H9 (cell line): ENCODE measurements around the gene KRT80. TPM values are rescaled to one million over a fixed set of nuclear protein-coding genes. Genes with fewer than 3 reads are reported as not detected.
A peak's percentile ranks its signal among the peaks of the same experiment; 100 is the strongest.

ENCODE experiments used
- DNase-seq: peaks from one replicate; pipeline ENCODE4 v3.0.0-alpha.2; 2017
- H2AFZ ChIP-seq: one replicate; pipeline ENCODE4 v1.6.1; 2013; ENCODE audit warnings: mild to moderate bottlenecking, low read length, control low read depth, moderate library complexity
- H2AK5ac ChIP-seq: 2 replicates; pipeline ENCODE4 v1.6.1; 2013; ENCODE audit warnings: low read length, control low read depth, mixed read lengths; ENCODE audit not compliant: insufficient read length
- H2BK120ac ChIP-seq: one replicate; pipeline ENCODE4 v1.6.1; 2013; ENCODE audit warnings: low read depth, mild to moderate bottlenecking, low read length, control low read depth, inconsistent platforms; ENCODE audit not compliant: poor library complexity, severe bottlenecking
- H2BK12ac ChIP-seq: 2 replicates; pipeline ENCODE4 v1.6.1; 2013; ENCODE audit warnings: low read length, control low read depth, mixed read lengths, low read depth; ENCODE audit not compliant: insufficient read length
- H2BK15ac ChIP-seq: 2 replicates; pipeline ENCODE4 v1.6.1; 2013; ENCODE audit warnings: low read depth, low read length, control low read depth
- H2BK20ac ChIP-seq: one replicate; pipeline ENCODE4 v1.6.1; 2013; ENCODE audit warnings: low read depth, mild to moderate bottlenecking, low read length, control low read depth, inconsistent platforms; ENCODE audit not compliant: poor library complexity, severe bottlenecking
- H2BK5ac ChIP-seq: 2 replicates; pipeline ENCODE4 v1.6.1; 2013; ENCODE audit warnings: low read length, control low read depth, mixed read lengths; ENCODE audit not compliant: insufficient read length
- H3K14ac ChIP-seq: 2 replicates; pipeline ENCODE4 v1.6.1; 2013; ENCODE audit warnings: low read length, control low read depth; ENCODE audit not compliant: insufficient read depth
- H3K18ac ChIP-seq: 2 replicates; pipeline ENCODE4 v1.6.1; 2013; ENCODE audit warnings: low read depth, mild to moderate bottlenecking, mixed read lengths, low read length, control low read depth; ENCODE audit not compliant: insufficient read length
- H3K23ac ChIP-seq: 2 replicates; pipeline ENCODE4 v1.6.1; 2013; ENCODE audit warnings: low read length, control low read depth, mixed read lengths, low read depth; ENCODE audit not compliant: insufficient read length
- H3K23me2 ChIP-seq: 2 replicates; pipeline ENCODE4 v1.6.1; 2013; ENCODE audit warnings: low read depth, mild to moderate bottlenecking, mixed read lengths, low read length, control low read depth; ENCODE audit not compliant: insufficient read length, poor library complexity, severe bottlenecking
- H3K27ac ChIP-seq: 2 replicates; pipeline ENCODE4 v1.5.1; 2013; ENCODE audit warnings: low read length, control low read depth, mixed read lengths, low read depth; ENCODE audit not compliant: insufficient read length
- H3K27me3 ChIP-seq: 2 replicates; pipeline ENCODE4 v1.6.1; 2013; ENCODE audit warnings: low read length, control low read depth, inconsistent platforms; ENCODE audit not compliant: insufficient read depth
- H3K4ac ChIP-seq: 2 replicates; pipeline ENCODE4 v1.6.1; 2013; ENCODE audit warnings: low read depth, mild to moderate bottlenecking, control low read depth, inconsistent platforms, low read length, moderate library complexity
- H3K4me1 ChIP-seq: 2 replicates; pipeline ENCODE4 v1.6.1; 2013; ENCODE audit warnings: low read length, control low read depth, inconsistent platforms; ENCODE audit not compliant: insufficient read depth
- H3K4me2 ChIP-seq: 2 replicates; pipeline ENCODE4 v1.6.1; 2013; ENCODE audit warnings: low read length, control low read depth, mixed read lengths; ENCODE audit not compliant: insufficient read length, insufficient read depth
- H3K56ac ChIP-seq: 2 replicates; pipeline ENCODE4 v1.6.1; 2013; ENCODE audit warnings: low read depth, mild to moderate bottlenecking, mixed read lengths, low read length, control low read depth; ENCODE audit not compliant: insufficient read length
- H3K79me1 ChIP-seq: 2 replicates; pipeline ENCODE4 v1.6.1; 2013; ENCODE audit warnings: low read depth, mild to moderate bottlenecking, moderate library complexity, low read length, control low read depth, inconsistent platforms; ENCODE audit not compliant: insufficient read depth, poor library complexity, severe bottlenecking
- H3K79me2 ChIP-seq: 2 replicates; pipeline ENCODE4 v1.6.1; 2013; ENCODE audit warnings: low read length, control low read depth, inconsistent platforms; ENCODE audit not compliant: insufficient read depth
- H3K9ac ChIP-seq: 2 replicates; pipeline ENCODE4 v1.6.1; 2013; ENCODE audit warnings: low read length, control low read depth, mixed read lengths; ENCODE audit not compliant: insufficient read length; ENCODE audit errors: extremely low read depth
- H3K9me3 ChIP-seq: one replicate; pipeline ENCODE4 v1.6.1; 2013; ENCODE audit warnings: low read depth, low read length, inconsistent platforms; ENCODE audit not compliant: control insufficient read depth
- H3T11ph ChIP-seq: one replicate; pipeline ENCODE4 v1.6.1; 2013; ENCODE audit warnings: mild to moderate bottlenecking, low read length, control low read depth, inconsistent platforms
- H4K20me1 ChIP-seq: one replicate; pipeline ENCODE4 v1.6.1; 2013; ENCODE audit not compliant: control insufficient read depth, insufficient read length, insufficient read depth
- H4K5ac ChIP-seq: 2 replicates; pipeline ENCODE4 v1.6.1; 2013; ENCODE audit warnings: low read depth, mild to moderate bottlenecking, mixed read lengths, low read length, control low read depth; ENCODE audit not compliant: insufficient read length
- H4K8ac ChIP-seq: replicated peaks from 2 replicates; pipeline ENCODE4 v1.6.1; 2013; ENCODE audit warnings: low read length, control low read depth, mixed read lengths, low read depth; ENCODE audit not compliant: insufficient read length
- H4K91ac ChIP-seq: 2 replicates; pipeline ENCODE4 v1.6.1; 2013; ENCODE audit warnings: low read depth, mild to moderate bottlenecking, moderate library complexity, mixed read lengths, low read length, control low read depth; ENCODE audit not compliant: insufficient read length
- H3K27ac Mint-ChIP-seq, 3 experiments: 2 replicates in 2 of 3; 3 replicates in 1 of 3; pipeline ENCODE4 v1.8.0; 2020 to 2021; ENCODE audit warnings: mixed read lengths in 3 of 3, mild to moderate bottlenecking in 1 of 3, moderate library complexity in 1 of 3
- H3K27me3 Mint-ChIP-seq: 2 replicates; pipeline ENCODE4 v1.8.0; 2021; ENCODE audit warnings: low read depth, mild to moderate bottlenecking, moderate library complexity, mixed read lengths
- H3K36me3 Mint-ChIP-seq, 3 experiments: 2 replicates in 2 of 3; 3 replicates in 1 of 3; pipeline ENCODE4 v1.8.0; 2020 to 2021; ENCODE audit warnings: low read depth in 3 of 3, mixed read lengths in 3 of 3; ENCODE audit not compliant: insufficient read depth in 1 of 3
- H3K4me1 Mint-ChIP-seq, 2 experiments: 2 replicates each; pipeline ENCODE4 v1.8.0; 2020; ENCODE audit warnings: mixed read lengths in 2 of 2
- H3K4me3 Mint-ChIP-seq, 2 experiments: 2 replicates in 1 of 2; 3 replicates in 1 of 2; pipeline ENCODE4 v1.8.0; 2020 to 2021; ENCODE audit warnings: mild to moderate bottlenecking in 2 of 2, mixed read lengths in 2 of 2, moderate library complexity in 1 of 2
- H3K9me3 Mint-ChIP-seq, 2 experiments: 2 replicates in 1 of 2; 3 replicates in 1 of 2; pipeline ENCODE4 v1.8.0; 2020; ENCODE audit warnings: mild to moderate bottlenecking in 2 of 2, mixed read lengths in 2 of 2, moderate library complexity in 1 of 2
- CTCF ChIP-seq: fragments of 200-600 bp; sonication (generic); conservative IDR thresholded peaks from 3 replicates; pipeline ENCODE4 v1.8.0; 2021; ENCODE audit warnings: antibody characterized with exemption, mild to moderate bottlenecking
- WGBS: extraction: QIAGEN DNeasy Blood & Tissue Kit; methylation state at CpG from one replicate; pipeline ENCODE4 v1.1.7; 2013; ENCODE audit warnings: missing lambda C conversion rate, low lambda C conversion rate, mixed read lengths; ENCODE audit not compliant: insufficient read length; ENCODE audit errors: extremely low coverage; 5-methylcytosine and 5-hydroxymethylcytosine counted together
- total RNA-seq: library from RNA; stranded (reverse); gene quantifications from 2 replicates; pipeline ENCODE4 v1.2.1, GENCODE V29; 2021

Gene KRT80
- total RNA-seq, 1 experiment from 2014 or later: not detected

DNA sequence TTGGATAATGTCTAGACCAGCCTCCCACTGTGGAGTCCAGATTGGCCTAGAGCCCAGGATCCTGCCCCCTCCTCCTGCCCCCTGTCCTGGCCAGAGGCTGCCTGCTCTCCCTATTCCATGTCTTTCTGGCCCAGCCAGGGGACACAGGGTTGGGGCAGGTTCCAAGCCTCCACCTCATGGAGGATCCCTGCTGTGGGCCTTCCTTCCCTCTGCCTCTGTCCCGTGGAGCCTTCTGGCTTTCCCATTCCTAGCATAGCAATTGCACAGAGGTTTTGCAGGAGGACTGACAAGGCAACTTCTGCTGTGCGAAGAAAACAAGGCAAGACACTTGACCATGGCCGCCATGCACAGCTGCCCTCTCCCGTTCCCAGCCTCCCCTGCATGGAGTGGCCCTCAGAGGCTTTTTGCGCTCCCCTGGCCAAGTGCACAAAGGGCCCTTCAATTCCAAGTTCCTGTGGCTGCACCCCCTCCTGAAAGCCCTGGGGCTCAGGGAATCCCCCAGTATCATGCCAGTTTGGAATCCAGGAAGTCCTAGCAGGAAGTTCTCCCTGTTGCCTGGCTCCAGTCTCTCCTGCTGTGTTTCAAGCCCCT, 42.1 kb downstream of the KRT80 start:
- no CpG with 5 or more reads among the region's 5 CpGs for WGBS
- no peak overlapping the region for H2BK20ac ChIP-seq
- H3K18ac ChIP-seq: peak overlapping the region; percentile 36
- DNase-seq: peak; percentile 53
- H3T11ph ChIP-seq: no peak overlapping the region
- no peaks in the 10 kb centered on the region for H3K79me2 ChIP-seq
- H2BK120ac ChIP-seq: no peak overlapping the region
- H3K4me1 ChIP-seq: peaks cover 3% of the 10 kb centered on the region; the same call in 1 of the 2 replicates
- no peak overlapping the region for H3K4me2 ChIP-seq
- no peak overlapping the region for H4K8ac ChIP-seq
- H3K27ac ChIP-seq: no peak overlapping the region
- no peak overlapping the region for H2BK15ac ChIP-seq
- no peak overlapping the region for H3K4ac ChIP-seq
- no peak overlapping the region for H2BK12ac ChIP-seq
- no peaks in the 10 kb centered on the region for H3K9me3 ChIP-seq
- H2BK5ac ChIP-seq: no peak overlapping the region
- H3K79me1 ChIP-seq: no peaks in the 10 kb centered on the region
- Mint-ChIP-seq H3K4me1 (peaks cover 17 to 32% of the 10 kb centered on the region in 2 experiments), H3K27ac (no peak overlapping the region; a peak in 3 of 7 replicates), H3K27me3 (peaks cover 6% of the 10 kb centered on the region), H3K9me3 (no peaks in the 10 kb centered on the region), H3K4me3 (no peak overlapping the region), H3K36me3 (no peaks in the 10 kb centered on the region)
- H3K56ac ChIP-seq: no peak overlapping the region
- H2AK5ac ChIP-seq: no peak overlapping the region
- H2AFZ ChIP-seq: no peak overlapping the region
- H4K5ac ChIP-seq: no peak overlapping the region
- no peaks in the 10 kb centered on the region for H4K20me1 ChIP-seq
- no peak for TF ChIP-seq CTCF
- no peak overlapping the region for H3K23ac ChIP-seq
- no peaks in the 10 kb centered on the region for H3K23me2 ChIP-seq
- no peak overlapping the region for H4K91ac ChIP-seq
- no peak overlapping the region for H3K9ac ChIP-seq
- peak overlapping the region; percentile 44; the same call in 1 of the 2 replicates for H3K14ac ChIP-seq
- H3K27me3 ChIP-seq: no peaks in the 10 kb centered on the region
